NCI-H526 treated with DMSO at 0.1 percent for 48 hours (cell line): Measurements from ENCODE around the gene GOLGA6D.
"Not testable (repeated sequence)": the region's sequence is repeated elsewhere in the genome, so short reads cannot be mapped to it uniquely, and the experiment has no call there.

Source experiments
- DNase-seq: peaks from one replicate; lab custom pipeline; 2025; lab: John Stamatoyannopoulos, UW

GOLGA6D gene

DNA sequence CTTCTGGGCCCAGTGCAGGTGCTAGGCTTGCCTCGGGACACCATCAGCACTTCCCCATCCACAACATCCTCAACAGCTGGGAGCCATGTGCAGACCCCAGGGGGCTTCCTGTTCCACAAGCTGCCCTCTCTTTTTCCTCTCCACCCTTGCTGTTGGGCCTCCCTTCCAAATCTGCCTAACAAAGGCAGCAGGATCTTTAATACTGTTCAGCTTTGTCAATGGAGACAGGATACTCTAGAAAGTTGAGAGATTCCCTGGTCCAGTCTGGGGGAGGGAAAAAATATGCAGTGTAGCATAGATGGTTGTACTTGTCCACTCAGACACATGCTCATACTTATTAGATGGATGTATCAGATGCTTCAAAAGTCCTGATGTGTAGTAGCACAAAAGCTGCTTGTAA lies 4.1 kb upstream of the GOLGA6D start:
- not testable (repeated sequence) for DNase-seq

GRCh38 chr15:75284152-75284551 lies 1.5 kb downstream of the GOLGA6D start:
- DNase-seq = not testable (repeated sequence)

GRCh38 chr15:75293660-75294059 lies 11.0 kb downstream of the GOLGA6D start:
- not testable (repeated sequence) for DNase-seq

DNA sequence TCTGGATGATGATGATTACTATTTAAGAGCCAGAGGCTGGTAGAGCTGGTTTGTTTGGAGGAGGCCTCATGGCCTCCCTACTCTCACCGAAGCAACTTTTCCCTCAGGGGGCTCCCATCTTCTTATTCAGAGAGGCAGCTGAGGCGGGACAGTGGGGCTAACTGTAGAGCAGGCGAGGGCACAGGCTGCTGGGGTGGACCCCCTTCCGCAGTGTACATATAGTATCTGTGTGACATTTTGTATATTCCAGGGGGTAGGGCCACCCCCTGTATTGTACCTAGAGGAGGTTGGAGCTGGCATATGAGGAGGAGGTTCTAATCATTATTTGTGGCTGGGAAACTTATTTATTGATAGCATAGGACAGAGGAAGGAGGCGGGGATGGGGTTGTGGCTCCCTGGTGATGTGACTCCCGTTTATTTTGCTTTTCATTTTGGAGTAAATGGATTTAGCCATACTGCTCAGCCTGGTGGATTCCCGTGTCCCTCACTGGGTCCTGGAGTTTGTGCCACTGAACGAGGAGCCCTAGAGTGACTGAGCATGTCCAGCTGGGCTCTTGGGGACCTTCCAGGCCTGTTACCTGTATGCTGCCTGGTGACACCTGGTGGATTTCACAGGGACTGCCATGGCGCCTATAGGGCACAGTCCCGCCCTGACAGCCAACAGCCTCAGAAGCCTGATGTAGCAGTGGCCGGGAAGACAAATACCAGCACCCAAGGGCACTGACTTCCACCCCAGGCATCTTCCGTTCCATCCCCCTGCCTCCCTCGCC lies 16.1 kb downstream of the GOLGA6D start:
- not testable (repeated sequence) for DNase-seq

- DNase-seq = not testable (repeated sequence)
Measured at GRCh38 chr15:75299311-75299688, 16.7 kb downstream of the GOLGA6D start.

- DNase-seq = not testable (repeated sequence)
Measured at GRCh38 chr15:75300026-75300425, 17.4 kb downstream of the GOLGA6D start.

DNA sequence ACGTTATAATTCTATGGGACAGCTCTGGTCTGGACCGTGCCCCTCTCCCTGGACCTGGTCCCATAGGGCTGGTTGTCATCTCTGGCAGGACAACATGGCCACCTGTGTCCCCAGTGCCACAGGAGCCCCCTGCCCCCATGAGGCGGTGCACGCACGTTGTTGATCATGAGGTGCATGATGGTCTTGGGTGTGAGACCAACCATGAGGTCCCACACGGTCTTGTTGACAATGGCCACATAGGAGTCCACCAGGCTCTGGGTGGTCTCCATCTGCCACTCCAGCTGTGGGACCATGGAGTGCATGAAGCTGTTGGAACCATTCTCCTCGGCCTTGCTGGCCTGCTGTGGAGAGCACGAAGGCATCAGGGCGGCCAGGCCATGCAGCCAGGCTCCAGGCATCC lies 19.7 kb downstream of the GOLGA6D start:
- DNase-seq = no peak

DNA sequence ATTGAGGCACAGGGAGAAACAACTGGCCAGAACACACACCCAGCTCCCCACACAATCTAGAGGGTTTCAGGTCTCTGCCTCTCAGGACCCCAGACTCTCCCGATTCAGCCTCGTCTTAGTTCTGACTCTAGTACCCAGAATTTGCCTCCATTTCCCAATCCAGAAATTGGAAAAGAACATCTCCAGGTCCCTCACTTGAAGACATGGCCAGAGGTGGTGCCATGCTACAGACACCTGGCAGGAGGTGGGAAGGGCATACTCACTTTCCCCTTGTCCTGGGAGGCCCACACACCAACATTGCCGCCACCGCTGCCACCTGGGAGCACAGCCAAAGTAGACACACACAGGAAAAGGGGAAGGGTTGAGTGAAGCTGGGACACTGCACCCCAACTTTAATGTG lies 20.1 kb downstream of the GOLGA6D start:
- not testable (repeated sequence) for DNase-seq

GRCh38 chr15:75306188-75306587 lies 23.6 kb downstream of the GOLGA6D start:
- no peak for DNase-seq

GRCh38 chr15:75307778-75308390 lies 25.2 kb downstream of the GOLGA6D start:
- DNase-seq = peak; percentile 36

GRCh38 chr15:75309711-75310110 lies 27.1 kb downstream of the GOLGA6D start:
- DNase-seq = no peak

GRCh38 chr15:75312548-75312947 lies 29.9 kb downstream of the GOLGA6D start:
- DNase-seq = not testable (repeated sequence)

DNA sequence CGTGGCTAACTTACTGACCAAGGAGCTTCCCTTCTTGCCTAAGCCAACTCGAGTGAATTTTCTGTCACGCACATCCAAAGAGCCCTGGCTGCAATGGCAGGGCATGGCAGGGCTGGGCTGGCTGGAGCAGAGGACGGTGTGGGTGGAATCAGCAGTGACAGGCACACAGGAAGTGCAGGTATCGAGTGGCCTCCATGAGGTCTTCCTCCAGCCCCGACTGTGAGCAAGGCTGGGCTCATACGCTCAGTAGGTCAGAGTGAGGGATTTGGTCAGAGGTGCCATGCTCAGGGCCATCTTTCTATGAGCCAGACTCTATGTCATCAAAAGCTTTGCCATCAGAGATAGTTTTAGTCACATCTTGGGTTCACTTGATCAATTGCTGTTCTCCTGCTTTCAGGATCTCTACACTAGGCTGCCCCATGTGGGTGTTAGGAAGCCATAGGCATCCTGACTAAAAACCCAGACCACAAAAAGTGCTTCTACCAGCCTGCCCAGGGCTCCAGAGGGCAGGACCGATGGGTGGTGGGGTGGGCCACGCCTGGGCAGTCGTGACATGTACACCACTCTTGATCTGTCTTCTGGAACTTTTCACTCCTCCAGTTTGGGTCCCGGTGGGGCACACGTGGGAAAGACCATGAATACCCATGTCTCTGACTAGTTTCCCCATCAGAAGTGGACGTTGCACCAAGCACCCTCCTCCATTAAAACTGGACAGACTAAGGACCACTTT lies 30.6 kb downstream of the GOLGA6D start:
- no peak for DNase-seq

- no peak for DNase-seq
Measured at GRCh38 chr15:75314552-75315290, 32.1 kb downstream of the GOLGA6D start.

DNA sequence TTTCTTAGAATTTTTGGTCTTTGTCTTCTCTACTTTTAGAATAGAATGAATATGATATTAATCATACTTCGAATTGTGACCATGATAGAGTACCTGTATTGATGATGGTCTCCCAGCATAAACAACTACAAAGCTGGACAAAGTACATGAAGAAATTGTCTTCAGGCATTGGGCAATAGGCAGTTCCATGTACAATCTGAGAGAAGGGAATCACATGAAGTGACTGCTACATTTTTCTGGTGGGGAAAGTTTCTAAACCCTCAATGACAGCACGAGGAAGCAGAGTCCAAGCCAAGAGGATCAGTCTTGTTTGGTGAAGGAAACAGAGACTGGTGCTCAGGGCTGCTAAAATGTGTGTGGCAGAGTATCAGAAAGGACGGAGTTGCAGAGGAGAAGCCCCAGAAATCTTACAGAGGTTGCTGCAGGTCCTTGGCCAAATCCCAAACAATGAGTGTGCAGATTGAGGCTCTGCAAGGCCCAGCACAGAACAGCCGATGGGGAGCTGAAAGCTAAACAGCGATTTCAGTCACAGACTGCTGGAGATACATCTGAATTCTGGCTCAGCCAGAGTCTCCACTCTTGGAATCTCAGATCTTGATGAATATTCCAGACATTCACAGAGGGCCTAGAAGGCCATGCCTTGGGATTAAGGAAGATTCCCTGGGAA lies 36.7 kb downstream of the GOLGA6D start:
- not testable (repeated sequence) for DNase-seq

GRCh38 chr15:75321711-75322110 lies 39.1 kb downstream of the GOLGA6D start:
- no peak for DNase-seq

DNA sequence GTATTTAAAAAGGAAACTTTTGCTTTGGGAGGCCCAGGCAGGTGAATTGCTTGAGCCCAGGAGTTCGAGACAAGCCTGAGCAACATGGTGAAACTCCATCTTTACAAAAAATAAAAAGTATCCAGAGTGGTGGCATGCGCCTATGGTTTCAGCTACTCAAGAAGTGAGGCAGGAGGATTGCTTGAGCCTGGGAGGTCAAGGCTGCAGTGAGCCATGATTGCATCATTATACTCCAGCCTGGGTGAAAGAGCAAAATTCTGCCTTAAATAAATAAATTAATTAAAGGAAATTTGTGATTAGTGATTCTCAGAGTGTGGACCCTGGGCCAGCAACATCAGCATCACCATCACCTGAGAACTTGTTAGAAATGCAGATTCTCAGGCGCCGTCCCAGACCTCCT lies 43.3 kb downstream of the GOLGA6D start:
- no peak for DNase-seq

DNA sequence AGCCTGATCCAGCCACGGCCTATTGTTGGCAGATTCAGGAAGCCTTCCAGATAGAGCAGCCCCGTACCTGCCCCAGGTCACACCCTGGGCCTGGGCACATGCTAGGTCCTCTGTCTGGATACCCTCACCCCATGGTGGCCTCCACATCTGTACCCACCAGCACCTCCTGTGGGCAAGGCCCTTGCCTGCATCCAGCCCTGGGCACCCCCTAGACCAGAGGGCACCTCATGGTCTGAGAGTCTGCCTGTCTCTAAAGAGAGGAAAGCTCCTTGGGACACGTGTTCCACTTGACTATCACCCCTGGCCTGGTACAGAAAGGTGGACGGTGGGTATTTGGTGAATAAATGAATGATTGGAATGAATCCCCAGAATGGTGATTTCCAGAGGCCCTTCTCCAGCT lies 44.4 kb downstream of the GOLGA6D start:
- DNase-seq = no peak

DNA sequence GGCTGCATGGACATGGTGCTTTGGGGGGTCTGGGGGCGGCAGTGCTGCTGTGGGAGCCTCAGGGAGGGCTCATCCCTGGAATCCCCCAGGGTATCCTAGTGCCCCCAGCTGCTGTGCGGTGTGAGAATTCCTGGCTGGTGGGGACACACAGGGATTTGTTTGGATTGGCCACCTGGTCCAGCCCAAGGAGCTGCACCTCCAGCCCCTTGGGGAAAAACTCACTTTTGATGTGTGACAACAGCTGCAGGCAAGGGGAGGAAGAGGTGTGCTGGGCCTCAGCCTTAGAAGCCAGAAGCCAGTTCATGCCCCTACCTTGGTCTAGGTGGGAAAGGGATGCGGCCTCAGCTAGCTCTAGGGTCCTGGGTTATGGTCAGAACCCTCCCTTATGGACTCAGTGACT lies 44.9 kb downstream of the GOLGA6D start:
- DNase-seq = no peak

- no peak for DNase-seq
Measured at GRCh38 chr15:75328493-75329314, 46.1 kb downstream of the GOLGA6D start.

DNA sequence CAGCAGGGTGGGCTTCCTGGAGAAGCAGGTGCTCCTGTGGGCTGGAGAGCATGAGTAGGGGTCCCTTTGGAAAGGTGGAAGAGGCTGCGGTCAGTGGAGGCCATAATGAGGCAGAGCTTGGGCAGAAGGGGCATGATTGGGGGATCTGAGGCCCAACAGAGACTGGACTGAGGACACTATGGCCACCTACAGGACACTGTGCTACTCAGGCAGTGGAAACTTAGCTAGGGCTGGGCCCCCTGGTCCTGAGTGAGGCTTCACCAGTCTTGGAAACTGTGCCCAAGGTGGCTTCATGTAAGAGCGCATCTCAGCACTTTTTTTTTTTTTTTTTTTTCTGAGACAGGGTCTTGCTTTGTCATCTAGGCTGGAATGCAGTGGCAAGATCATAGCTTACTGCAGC lies 46.9 kb downstream of the GOLGA6D start:
- DNase-seq = no peak
